Right lobe of liver (tissue), 4 donors: ENCODE measurements around the gene NTN5.

Experiments used
- POLR2A ChIP-seq: fragments of 450-650 bp; IDR thresholded peaks from one replicate; pipeline ENCODE4 v1.6.1; 2017; ENCODE audit warnings: antibody characterized with exemption, mild to moderate bottlenecking
- TF ChIP-seq, protein P1 (sequence below), 4 donors: fragments of 200-600 bp in 3 of 4; fragments of 450-650 bp in 1 of 4; IDR thresholded peaks; one replicate each; pipeline versions ENCODE4 v1.5.1 to v1.8.0; 2016 to 2022; ENCODE audit warnings: antibody characterized with exemption in 4 of 4, mild to moderate bottlenecking in 2 of 4
- donor health status: DM: no; HTN: no; CAD: no.
- donor health status: DM: no; HTN: no; CAD: no.
- donor health status: DM: no; HTN: yes; CAD: no.

DNA sequence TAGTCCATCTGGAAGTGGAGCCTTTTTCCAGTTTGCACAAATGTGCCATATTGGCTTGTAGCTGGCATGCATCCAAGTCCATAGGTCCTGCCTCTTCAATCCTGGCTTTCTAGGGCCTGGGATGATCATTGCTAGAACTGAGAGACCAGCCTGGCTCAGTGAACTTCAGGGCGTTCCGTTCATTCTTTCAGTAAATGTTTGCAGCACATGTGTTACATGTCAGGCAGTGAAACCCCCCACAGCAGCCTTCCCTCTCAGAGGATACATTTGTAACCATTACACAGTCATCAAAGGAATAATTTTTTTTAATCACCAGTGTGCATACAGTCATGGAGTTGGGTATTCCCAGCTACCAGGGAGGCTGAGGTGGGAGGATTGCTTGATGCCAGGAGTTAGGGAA, 32.6 kb upstream of the NTN5 start:
- TF ChIP-seq POLR2A, result no peak
- TF ChIP-seq, protein P1, sequence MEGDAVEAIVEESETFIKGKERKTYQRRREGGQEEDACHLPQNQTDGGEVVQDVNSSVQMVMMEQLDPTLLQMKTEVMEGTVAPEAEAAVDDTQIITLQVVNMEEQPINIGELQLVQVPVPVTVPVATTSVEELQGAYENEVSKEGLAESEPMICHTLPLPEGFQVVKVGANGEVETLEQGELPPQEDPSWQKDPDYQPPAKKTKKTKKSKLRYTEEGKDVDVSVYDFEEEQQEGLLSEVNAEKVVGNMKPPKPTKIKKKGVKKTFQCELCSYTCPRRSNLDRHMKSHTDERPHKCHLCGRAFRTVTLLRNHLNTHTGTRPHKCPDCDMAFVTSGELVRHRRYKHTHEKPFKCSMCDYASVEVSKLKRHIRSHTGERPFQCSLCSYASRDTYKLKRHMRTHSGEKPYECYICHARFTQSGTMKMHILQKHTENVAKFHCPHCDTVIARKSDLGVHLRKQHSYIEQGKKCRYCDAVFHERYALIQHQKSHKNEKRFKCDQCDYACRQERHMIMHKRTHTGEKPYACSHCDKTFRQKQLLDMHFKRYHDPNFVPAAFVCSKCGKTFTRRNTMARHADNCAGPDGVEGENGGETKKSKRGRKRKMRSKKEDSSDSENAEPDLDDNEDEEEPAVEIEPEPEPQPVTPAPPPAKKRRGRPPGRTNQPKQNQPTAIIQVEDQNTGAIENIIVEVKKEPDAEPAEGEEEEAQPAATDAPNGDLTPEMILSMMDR (IDR thresholded peaks at IDR 0.05), result no peak
